Superior temporal gyrus (tissue), 1 donor: ENCODE measurements around the gene UGT1A8.

Source experiments
- DNase-seq: peaks from one replicate; pipeline ENCODE4 v3.0.0-alpha.2; 2016; ENCODE audit errors: extremely low spot score

Gene UGT1A8

DNA sequence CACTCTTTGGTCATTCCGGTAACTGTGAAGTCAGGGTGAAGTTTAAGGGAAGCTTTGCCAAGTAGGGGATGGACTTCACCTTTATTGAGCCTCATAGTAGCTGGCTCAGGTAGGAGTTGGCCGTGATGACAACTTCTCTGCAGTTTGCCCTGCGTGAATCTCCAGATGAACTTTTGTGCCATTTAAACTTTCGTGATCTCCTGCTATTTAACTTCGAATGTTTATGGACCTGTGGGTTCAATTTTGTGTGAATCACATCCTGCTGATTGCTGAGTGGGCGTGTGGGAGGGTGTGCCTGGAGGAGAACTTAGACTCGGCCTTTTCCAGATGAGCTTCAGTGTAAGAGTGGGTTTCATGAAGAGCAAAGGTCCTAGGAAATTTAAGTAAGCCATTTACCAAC is 146.8 kb downstream of the UGT1A8 start:
- no peak for DNase-seq

DNA sequence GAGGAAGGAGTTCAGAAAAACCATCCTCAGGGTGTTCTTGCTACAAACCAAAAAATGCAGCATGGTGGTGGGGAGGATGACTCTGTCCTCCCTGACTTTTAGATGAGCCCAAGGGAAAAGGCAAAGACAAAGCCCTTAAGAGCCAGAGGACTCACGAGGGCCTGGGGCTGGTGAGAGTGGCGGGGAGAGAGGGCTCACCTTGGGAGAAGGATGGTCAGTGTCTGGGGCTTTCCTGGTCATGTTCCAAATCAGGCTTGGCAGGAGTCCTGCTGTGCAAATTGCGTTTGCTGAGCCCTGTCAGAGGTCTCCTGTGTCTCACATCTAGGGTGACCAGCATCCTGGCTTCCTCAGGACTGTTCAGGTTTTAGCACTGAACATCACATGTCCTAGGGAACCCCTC is 147.3 kb downstream of the UGT1A8 start:
- no peak for DNase-seq

DNA sequence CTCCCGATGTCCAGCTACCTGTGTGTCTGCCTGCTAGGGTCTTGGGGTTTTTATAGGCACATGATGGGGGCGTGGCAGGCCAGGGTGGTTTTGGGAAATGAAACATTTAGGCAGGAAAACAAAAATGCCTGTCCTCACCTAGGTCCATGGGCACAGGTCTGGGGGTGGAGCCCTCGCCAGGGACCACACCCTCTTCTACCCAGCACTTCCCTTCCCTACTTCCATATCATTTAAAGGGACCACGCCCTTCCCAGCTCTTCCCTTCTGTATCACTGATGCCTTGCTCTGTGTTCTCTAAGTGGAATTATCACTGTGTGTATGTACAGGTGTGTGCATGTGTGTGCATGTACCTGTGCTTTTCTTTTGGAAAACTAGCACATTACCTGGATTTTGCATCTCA is 149.0 kb downstream of the UGT1A8 start:
- DNase-seq: no peak

DNA sequence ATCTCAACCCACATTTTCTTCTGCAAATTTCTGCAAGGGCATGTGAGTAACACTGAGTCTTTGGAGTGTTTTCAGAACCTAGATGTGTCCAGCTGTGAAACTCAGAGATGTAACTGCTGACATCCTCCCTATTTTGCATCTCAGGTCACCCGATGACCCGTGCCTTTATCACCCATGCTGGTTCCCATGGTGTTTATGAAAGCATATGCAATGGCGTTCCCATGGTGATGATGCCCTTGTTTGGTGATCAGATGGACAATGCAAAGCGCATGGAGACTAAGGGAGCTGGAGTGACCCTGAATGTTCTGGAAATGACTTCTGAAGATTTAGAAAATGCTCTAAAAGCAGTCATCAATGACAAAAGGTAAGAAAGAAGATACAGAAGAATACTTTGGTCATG is 150.6 kb downstream of the UGT1A8 start:
- DNase-seq: no peak

DNA sequence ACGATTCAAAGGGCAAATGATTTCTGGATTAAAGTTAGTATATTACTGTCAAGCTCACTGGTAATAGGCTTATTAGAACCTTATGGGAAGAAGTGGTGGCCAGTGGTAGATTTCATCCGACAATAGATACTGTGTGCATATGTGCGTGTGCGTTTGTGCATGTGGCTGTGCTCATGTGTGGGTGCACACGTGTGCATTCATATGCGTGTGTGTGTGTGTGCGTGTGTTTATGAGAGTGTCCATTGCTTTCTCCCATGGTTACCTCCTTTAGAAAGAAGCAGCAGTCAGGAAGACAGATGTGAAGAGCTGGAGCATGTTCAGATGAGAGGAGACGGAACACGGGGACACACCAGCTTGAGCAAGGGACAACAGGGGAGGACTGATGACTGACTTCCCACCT is 151.8 kb downstream of the UGT1A8 start:
- DNase-seq: no peak

DNA sequence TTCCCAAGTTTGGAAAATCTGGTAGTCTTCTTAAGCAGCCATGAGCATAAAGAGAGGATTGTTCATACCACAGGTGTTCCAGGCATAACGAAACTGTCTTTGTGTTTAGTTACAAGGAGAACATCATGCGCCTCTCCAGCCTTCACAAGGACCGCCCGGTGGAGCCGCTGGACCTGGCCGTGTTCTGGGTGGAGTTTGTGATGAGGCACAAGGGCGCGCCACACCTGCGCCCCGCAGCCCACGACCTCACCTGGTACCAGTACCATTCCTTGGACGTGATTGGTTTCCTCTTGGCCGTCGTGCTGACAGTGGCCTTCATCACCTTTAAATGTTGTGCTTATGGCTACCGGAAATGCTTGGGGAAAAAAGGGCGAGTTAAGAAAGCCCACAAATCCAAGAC is 154.7 kb downstream of the UGT1A8 start:
- DNase-seq: no peak

DNA sequence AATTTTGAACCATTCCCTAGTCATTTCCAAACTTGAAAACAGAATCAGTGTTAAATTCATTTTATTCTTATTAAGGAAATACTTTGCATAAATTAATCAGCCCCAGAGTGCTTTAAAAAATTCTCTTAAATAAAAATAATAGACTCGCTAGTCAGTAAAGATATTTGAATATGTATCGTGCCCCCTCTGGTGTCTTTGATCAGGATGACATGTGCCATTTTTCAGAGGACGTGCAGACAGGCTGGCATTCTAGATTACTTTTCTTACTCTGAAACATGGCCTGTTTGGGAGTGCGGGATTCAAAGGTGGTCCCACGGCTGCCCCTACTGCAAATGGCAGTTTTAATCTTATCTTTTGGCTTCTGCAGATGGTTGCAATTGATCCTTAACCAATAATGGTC is 155.2 kb downstream of the UGT1A8 start:
- DNase-seq: no peak

DNA sequence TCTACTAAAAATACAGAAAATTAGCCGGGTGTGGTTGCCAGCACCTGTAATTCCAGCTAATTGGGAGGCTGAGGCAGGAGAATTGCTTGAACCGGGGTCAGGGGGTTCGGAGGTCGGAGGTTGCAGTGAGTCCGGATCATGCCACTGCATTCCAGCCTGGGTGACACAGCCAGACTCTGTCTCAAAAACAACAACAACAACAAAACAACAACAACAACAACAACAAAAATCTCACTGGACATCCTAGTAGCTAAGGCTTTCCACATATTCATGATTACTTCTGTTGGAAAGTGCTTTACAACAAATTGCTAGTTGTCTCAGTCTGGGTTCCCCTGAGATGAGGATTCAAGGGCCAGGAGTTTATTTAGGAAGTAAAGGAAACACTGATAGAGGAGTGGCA is 156.4 kb downstream of the UGT1A8 start:
- DNase-seq: no peak

DNA sequence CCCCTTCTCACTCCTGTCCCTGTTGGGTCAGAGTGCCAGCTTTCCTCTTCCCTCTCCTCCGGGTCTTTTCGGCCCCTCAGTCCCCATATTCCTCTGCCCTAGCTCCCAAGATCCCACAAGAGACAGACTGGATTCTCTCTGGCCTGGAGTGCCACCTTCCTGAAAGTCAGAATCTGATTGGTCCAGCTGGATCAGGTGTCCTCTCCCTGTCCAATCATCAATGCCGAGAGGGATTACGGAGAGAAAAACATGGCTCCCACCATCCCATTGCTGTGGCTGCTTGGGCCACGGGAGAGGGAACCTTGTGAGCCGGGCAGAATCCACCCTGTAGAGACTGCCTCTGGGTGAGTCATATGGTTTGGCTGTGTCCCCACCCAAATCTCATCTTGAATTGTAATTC is 158.0 kb downstream of the UGT1A8 start:
- no peak for DNase-seq

DNA sequence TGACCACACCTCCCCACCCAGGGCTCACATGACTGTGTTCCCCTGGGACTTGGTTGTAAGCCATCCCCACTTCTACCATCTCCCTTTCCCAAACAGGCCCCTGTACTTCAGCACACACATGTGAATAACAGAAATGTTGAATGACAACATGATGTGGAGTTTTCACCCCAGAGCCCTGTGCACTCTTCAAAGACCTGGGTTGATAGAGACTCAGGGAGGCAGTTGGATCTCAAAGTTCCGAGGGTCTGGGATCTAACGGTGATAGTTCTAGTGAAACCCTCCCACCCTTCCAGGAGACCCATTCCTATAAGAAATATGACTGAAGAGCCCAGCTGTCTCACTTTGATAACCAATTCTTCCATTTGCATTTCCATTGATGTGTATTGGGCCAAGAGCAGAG is 160.6 kb downstream of the UGT1A8 start, which contains the start of gene MROH2A:
Gene MROH2A (plus strand): TSS at position 301 of the 400 bp plus-strand sequence. CDS start 1,029 bp downstream, outside the sequence.
- DNase-seq: no peak

DNA sequence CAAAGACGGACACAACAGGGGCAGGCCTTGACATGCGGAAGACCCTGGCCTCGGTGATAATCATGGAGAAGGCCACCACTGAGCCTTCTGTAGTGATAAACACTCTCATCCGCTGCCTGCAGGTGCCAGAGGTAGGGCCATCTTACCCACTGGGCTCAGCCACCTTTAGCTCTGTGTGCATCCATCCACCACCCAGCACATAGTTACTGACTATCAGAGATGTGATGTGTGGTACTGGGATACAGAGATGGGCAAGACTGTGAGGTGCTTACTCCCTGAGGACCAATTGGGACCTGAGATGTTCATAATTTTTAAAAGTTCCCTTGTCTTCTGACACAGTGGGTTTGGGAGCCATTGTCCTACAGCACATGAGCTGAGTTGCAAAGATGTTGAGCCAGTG is 162.3 kb downstream of the UGT1A8 start:
- DNase-seq: no peak

DNA sequence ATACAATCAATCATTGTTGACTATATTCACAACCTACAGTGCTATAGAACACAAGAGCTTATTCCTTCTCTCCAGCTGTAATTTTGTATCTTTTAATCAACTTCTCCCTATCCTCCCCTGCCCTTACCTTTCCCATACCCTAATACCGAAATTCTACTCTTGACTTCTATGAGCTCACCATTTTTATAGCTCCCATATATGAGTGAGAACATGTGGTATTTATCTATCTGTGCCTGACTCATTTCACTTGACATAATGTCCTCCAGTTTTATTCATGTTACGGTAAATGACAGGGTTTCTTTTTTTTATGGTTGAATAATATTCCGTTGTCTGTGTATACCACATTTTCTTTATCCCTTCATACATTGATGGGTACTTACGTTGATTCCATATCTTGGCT is 163.3 kb downstream of the UGT1A8 start:
- DNase-seq: no peak

DNA sequence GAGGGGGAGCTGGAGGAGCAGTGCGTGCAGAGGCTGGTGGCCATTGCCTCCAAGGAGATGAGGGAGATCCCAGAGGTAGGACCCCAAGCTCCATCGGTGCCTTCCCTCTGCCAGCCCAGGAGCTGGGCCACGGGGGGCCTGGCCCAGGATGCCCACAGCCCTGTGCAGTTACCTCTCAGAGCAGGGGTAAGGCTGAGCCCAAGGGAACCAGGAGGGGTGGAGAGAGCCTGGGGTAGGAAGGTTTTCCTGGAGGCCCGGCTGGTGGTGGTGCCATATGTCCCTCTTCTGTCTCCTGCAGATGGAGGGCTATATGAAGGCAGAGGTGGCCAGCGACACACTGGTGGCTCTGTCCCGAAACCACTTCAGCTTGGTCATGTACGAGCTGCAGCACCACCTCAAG is 172.1 kb downstream of the UGT1A8 start:
- DNase-seq: no peak

DNA sequence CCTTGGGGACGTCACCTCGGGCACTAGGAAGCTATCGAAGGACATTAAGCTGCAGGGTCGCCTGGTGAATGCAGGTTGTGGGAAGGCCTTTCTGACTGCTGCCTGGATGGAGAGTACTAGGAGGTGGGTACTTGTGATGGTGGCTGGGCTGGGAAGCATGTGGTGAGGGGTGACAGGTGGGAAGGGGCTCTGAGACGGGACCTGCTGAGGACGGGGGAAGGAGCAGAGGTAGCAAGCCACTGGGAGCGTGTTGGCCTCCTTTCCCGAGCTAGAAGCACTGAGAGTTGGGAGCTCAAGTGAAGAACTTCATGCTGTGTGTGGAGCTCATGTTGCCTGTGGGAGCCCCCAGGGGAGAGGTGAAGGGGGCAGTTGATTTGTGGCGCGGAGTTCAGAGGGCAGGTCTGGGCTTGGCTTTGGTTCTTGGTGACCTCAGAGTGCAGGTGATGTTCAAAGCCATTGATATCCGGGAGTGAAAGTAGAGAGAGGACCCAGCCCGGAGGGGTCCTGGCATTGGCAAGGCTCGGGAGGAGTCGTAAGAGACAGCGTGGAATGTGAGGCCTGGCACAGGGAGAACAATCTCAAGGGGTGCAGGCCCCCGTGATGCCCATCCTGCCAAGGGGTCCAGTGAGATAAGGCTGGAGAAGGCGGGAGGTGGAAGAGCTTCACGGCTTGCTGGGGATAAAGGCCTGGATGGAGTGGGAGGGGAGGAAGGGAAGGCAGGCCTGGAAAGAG is 173.9 kb downstream of the UGT1A8 start:
- no peak for DNase-seq

DNA sequence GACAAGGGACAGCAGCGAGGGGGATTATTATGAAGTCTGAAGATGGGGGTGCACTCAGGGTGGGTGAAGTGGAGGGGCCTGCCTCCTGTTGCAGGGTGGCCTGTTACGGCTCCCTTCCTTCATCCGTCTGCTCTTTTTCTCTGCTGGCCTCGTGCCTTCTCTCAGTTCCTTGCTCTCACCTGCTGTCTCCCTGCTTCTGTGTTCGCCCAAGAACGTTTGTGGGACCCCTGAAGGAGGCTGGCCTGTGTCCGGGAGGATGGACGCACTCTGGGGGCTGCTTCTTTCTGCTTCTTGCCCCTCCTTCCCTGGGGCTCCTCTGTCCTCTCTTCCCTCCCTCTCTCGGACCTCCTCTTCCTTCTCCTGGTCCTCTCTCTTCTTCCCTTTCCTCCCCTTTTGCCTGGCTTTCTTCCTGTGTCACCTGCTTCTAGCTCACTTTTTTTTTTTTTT is 174.5 kb downstream of the UGT1A8 start:
- DNase-seq: no peak

DNA sequence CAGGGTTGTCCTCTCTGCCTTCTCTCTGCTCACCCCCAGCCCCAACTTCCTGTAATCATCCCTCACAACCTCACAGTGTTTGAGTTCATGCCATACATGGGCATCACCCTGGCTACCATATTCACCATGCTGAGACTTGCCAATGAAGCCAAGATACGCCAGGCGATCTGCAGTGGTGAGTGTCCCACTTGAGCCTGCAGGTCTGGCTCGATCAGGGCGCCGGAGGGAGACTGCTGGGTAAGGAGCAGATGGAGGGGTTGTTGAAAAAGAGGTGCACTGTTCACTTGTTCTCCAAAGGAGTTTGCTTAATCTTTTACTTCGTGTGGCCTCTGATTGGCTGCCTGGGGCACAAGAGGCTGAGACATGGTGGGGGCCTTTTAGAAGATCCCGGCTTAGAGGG is 175.3 kb downstream of the UGT1A8 start:
- no peak for DNase-seq

DNA sequence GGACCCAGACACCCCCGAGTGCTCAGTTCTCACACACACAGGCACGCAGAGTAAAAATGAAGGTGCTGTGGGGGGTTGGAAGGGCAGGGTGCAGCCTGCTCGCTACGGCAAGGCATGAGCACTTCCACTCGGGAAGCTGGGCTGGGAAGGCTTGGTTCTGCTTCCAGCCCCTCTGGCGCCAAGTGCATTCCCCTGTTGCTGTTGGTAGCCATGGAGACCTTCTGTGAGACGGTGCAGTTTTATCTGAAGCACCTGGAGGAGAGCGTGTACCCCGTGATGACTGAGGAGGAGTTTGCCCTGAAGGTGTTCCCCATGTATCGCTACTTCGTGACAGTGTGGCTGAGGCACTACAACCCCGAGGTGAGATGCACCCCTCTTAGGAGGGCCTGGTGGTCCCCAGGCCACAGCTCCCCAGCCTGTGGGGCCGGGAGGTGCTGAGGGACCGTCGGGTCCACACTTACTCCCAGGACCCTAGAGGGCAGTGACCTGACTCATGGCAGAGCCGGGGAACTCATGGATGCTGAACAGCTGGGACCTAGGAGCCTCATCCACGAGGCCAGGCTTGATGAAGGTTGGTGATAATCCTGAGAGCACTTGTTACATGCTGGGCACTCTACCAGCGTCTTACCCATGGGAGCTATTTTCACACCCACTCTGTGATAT is 176.2 kb downstream of the UGT1A8 start:
- DNase-seq: no peak

DNA sequence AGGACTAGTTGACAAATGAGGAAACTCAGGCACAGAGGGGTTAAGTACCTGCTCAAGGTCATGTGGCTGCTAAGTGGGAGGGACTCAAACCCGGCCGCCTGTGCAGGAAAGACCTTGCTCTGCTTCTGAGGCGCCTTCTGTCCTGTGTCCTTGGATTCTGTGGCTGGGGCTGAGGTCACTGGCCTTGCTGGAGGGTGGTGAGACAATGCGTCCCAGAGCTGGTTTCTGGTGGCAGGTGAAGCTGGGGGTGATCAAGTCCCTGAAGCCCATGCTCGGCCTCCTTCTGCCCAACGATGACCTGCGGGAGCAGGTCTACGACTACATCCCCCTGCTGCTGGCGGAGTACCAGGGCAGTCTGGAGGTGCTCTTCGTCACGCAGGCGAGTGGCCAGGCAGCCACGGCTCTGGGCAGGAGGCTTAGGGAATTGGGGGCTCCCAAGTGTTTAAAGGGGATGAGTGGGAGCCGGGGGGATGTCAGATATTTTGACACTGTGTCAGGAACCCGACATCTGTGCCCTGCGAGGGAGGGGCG is 176.8 kb downstream of the UGT1A8 start:
- DNase-seq: no peak

DNA sequence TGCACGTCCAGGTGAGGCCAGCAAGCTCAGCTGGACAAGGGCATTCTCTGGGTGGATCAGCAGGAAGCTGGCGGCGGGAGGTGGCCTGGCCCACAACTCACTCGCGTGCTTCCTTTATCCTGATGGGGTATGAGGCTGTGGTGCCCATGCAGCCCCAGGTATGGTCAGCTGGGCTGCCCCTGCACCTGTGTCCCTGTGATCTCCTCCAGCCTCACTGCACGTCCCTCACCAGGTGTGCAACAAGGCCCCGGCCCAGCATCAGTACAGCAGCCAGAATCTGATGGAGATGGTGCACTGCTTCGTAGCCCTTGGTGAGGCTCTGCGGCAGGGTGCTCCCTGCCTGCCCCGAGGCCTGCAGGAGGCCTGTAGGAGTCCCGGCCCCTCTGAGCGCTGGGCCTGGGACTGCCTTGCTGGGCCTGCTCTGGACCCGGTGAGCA is 178.3 kb downstream of the UGT1A8 start:
- no peak for DNase-seq

DNA sequence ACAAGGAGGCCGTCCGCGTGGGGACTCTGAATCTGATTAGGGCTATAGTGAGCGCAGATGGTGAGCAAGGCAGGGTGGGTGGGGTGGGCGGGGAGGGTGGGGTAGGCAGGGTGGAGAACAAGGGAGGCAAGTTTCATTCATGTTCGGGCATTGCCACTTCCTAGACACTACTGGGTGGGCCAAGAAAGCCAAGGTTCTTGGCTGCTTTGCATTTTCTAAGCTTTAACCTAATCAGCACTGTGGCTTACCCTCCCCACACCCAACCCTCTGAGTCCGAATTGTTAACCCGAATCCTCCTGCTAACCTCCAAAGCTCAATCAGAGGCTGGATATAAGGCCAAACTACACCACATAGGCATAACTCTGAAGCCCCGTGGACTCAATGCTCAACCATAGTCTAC is 178.8 kb downstream of the UGT1A8 start:
- no peak for DNase-seq

DNA sequence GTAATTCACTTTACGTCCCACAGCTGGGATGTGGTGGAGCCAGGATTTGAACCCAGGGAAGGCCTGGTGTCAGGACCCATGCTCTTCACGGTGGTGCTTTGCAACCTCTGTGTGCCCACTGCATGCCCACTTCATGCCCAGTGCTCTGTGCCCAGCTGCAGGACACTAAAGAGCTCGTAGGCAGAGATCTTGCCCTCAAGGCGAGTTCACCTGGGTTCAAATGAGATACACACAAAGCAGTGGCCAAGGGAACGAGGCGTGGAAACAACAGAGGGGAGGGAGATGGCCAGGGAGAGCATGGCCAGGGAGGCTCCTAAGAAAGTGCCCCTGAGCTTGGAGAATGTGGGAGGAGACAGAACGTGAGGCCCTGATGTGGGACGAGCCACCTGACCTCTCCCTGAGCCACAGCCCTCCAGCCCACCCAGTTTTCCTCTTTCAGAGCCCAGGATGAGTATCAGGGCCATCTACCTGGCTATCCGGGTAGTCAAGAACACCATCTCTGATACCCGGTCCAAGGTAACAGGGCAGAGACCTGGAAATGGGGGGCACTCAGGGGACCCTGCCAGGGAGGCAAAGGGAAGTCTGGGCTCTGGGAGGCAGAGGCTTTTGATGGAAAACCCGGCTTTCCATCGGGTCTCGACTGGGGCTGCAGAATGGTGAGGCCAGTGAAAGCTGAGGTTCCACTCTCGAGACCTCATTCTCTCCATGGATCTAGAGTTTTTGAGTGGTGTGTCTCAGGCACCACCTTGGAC is 181.1 kb downstream of the UGT1A8 start:
- no peak for DNase-seq

DNA sequence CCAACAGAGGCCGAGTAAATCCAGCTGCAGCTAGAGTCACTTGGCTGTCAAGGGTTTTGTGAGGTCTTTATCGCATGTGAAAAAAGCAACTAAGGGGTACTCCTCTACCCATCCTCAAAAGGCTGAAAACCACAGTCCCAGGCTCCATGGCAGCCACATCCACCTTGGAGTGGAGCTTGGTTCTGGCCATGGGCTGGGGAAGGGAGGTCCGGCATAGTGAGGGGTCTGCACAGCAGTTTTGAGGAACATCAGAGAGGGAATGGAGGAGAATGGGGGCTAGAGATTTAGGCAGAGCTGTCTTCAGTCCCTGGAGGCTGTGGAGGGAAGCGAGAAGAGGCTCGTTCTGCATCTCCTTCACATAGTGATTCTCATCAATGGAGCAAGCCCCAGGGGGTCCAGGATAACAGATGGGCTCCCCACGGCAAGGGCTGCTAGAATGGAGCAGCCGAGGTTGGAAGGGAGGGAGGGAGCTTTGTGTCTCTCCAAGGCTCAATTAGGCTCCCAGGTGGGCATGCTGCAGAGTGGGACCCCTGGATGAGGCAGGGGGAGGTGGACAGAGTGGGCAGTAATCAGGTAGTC is 181.7 kb downstream of the UGT1A8 start:
- DNase-seq: no peak
